Bronchial epithelial cell (primary cell): Measurements from ENCODE around the gene PIK3C3. TPM values are rescaled to one million over a fixed set of nuclear protein-coding genes. Genes with fewer than 3 reads are reported as not detected.

Experiments
- DNase-seq: peaks from one replicate; pipeline ENCODE4 v3.0.0-alpha.2; 2010; ENCODE audit warnings: low read depth
- FAIRE-seq: peaks from 2 replicates; lab custom pipeline; 2011; peaks lifted over from hg19 to GRCh38; lab: Jason Lieb, UNC
- H3K27me3 ChIP-seq: 2 replicates; pipeline ENCODE4 v1.5.1; 2011; ENCODE audit warnings: low read length; ENCODE audit not compliant: control insufficient read depth, insufficient read depth
- H3K36me3 ChIP-seq: 2 replicates; pipeline ENCODE4 v1.5.1; 2011; ENCODE audit warnings: low read length; ENCODE audit not compliant: control insufficient read depth, insufficient read depth
- H3K4me3 ChIP-seq: 2 replicates; pipeline ENCODE4 v1.5.1; 2011; ENCODE audit warnings: mild to moderate bottlenecking, low read depth, low read length, control low read depth
- CTCF ChIP-seq: IDR thresholded peaks from 2 replicates; pipeline ENCODE4 v1.5.1; 2011; ENCODE audit warnings: mild to moderate bottlenecking, moderate library complexity, low read length, control low read depth, inconsistent platforms; ENCODE audit not compliant: insufficient read depth, severe bottlenecking
- total RNA-seq: library from RNA; depleted of rRNA; stranded (reverse); fragments of >200 nt; gene quantifications from 2 replicates; pipeline ENCODE4 v1.2.1, GENCODE V29; 2014

Gene PIK3C3
- total RNA-seq, 1 donor from 2014 or later: 24.2 TPM

- no peak for TF ChIP-seq CTCF
- no peaks in the 10 kb centered on the region for H3K36me3 ChIP-seq
- no peak for DNase-seq
- no peak overlapping the region for H3K4me3 ChIP-seq
- no peaks in the 10 kb centered on the region for H3K27me3 ChIP-seq
- FAIRE-seq: no peak
These were observed 132.8 kb downstream of the PIK3C3 start for GRCh38 chr18:42087876-42088275.

- no peaks in the 10 kb centered on the region for H3K36me3 ChIP-seq
- FAIRE-seq (no peak), DNase-seq (no peak)
- no peaks in the 10 kb centered on the region for H3K27me3 ChIP-seq
- no peak overlapping the region for H3K4me3 ChIP-seq
- no peak for TF ChIP-seq CTCF
These were observed 137.8 kb downstream of the PIK3C3 start for GRCh38 chr18:42092848-42093247.

- H3K27me3 ChIP-seq: no peaks in the 10 kb centered on the region
- FAIRE-seq: no peak
- H3K36me3 ChIP-seq: no peaks in the 10 kb centered on the region
- no peak for DNase-seq
- TF ChIP-seq CTCF: no peak
- no peak overlapping the region for H3K4me3 ChIP-seq
These were observed 139.8 kb downstream of the PIK3C3 start for GRCh38 chr18:42094875-42095274.

GRCh38 chr18:42095732-42096377, 140.8 kb downstream of the PIK3C3 start:
- TF ChIP-seq CTCF: no peak
- H3K27me3 ChIP-seq: no peaks in the 10 kb centered on the region
- FAIRE-seq: no peak

GRCh38 chr18:42100248-42100647, 145.2 kb downstream of the PIK3C3 start:
- Histone ChIP-seq H3K4me3 (no peak overlapping the region), H3K27me3 (no peaks in the 10 kb centered on the region), H3K36me3 (no peaks in the 10 kb centered on the region)
- TF ChIP-seq CTCF: no peak
- FAIRE-seq: no peak
- no peak for DNase-seq

More at GRCh38 chr18:42095732-42096377, 140.8 kb downstream of the PIK3C3 start:
- no peaks in the 10 kb centered on the region for H3K36me3 ChIP-seq
- no peak overlapping the region for H3K4me3 ChIP-seq
- no peak for DNase-seq

- DNase-seq (no peak), FAIRE-seq (no peak)
- H3K36me3 ChIP-seq: no peaks in the 10 kb centered on the region
- TF ChIP-seq CTCF: no peak
- H3K4me3 ChIP-seq: no peak overlapping the region
- H3K27me3 ChIP-seq: no peaks in the 10 kb centered on the region
These were observed 145.9 kb downstream of the PIK3C3 start for GRCh38 chr18:42100911-42101310.
